Measurements from ENCODE around the gene SELENOO.

Gene SELENOO

GRCh38 chr22:50173311-50173982 is 27.4 kb upstream of the SELENOO start:
- Histone ChIP-seq H3K27ac (ENCODE audit: low read length, poor library complexity, severe bottlenecking) (no peak overlapping the region), H3K4me3 (ENCODE audit: insufficient read depth in 1 of 2, low read depth in 1 of 2, low read length in 2 of 2) (no peak overlapping the region), H4K8ac (ENCODE audit: low read length) (no peak overlapping the region), H3K4ac (ENCODE audit: low read depth in 1 of 2, low read length in 2 of 2) (no peak overlapping the region), H3K14ac (ENCODE audit: low read length in 2 of 2) (no peak overlapping the region), H2BK120ac (ENCODE audit: low read depth, low read length) (no peak overlapping the region), H2BK12ac (ENCODE audit: low read length in 2 of 2) (no peak overlapping the region), H3K23ac (ENCODE audit: low read length in 2 of 2) (no peak overlapping the region), H2BK15ac (ENCODE audit: low read depth, poor library complexity, severe bottlenecking) (no peak overlapping the region), H3K18ac (ENCODE audit: low read depth in 1 of 2, low read length in 2 of 2) (no peak overlapping the region), H2AFZ (ENCODE audit: low read depth, low read length) (no peak overlapping the region), H3K36me3 (ENCODE audit: control insufficient read depth in 1 of 2, insufficient read depth in 2 of 2, low read depth in 1 of 2, low read length in 2 of 2) (no peaks in the 10 kb centered on the region), H3K4me2 (ENCODE audit: low read length, poor library complexity, severe bottlenecking) (no peak overlapping the region), H3K9ac (ENCODE audit: low read length) (no peak overlapping the region), H2BK5ac (ENCODE audit: low read depth, low read length, poor library complexity, severe bottlenecking) (no peak overlapping the region), H3K9me3 (ENCODE audit: control insufficient read depth, low read length) (peaks cover 3% of the 10 kb centered on the region), H3K79me1 (replicated peaks; ENCODE audit: low read length, poor library complexity, severe bottlenecking) (no peaks in the 10 kb centered on the region), H2AK5ac (ENCODE audit: low read length, severe bottlenecking) (no peak overlapping the region), H3K27me3 (ENCODE audit: control insufficient read depth in 1 of 2, insufficient read depth in 1 of 2, low read length in 2 of 2) (peaks cover 21 to 59% of the 10 kb centered on the region in 2 experiments), H3K4me1 (ENCODE audit: control insufficient read depth, insufficient read depth, low read depth, low read length) (peaks cover 12% of the 10 kb centered on the region), H4K91ac (ENCODE audit: low read length) (no peak overlapping the region)
- 91% methylated on average over 26 of the region's 26 CpGs for WGBS
- no peak for DNase-seq

GRCh38 chr22:50173983-50174355 is 26.8 kb upstream of the SELENOO start:
- Histone ChIP-seq H3K14ac (ENCODE audit: low read length in 2 of 2) (no peak overlapping the region), H3K9me3 (ENCODE audit: control insufficient read depth, low read length) (peaks cover 3% of the 10 kb centered on the region), H3K27me3 (ENCODE audit: control insufficient read depth in 1 of 2, insufficient read depth in 1 of 2, low read length in 2 of 2) (peaks cover 17 to 60% of the 10 kb centered on the region in 2 experiments), H3K27ac (ENCODE audit: low read length, poor library complexity, severe bottlenecking) (no peak overlapping the region), H4K91ac (ENCODE audit: low read length) (no peak overlapping the region), H2AK5ac (ENCODE audit: low read length, severe bottlenecking) (no peak overlapping the region), H2BK12ac (ENCODE audit: low read length in 2 of 2) (no peak overlapping the region), H3K4me2 (ENCODE audit: low read length, poor library complexity, severe bottlenecking) (no peak overlapping the region), H3K36me3 (ENCODE audit: control insufficient read depth in 1 of 2, insufficient read depth in 2 of 2, low read depth in 1 of 2, low read length in 2 of 2) (no peaks in the 10 kb centered on the region), H3K79me1 (replicated peaks; ENCODE audit: low read length, poor library complexity, severe bottlenecking) (no peaks in the 10 kb centered on the region), H2BK15ac (ENCODE audit: low read depth, poor library complexity, severe bottlenecking) (no peak overlapping the region), H3K23ac (ENCODE audit: low read length in 2 of 2) (no peak overlapping the region), H3K18ac (ENCODE audit: low read depth in 1 of 2, low read length in 2 of 2) (no peak overlapping the region), H3K4me1 (ENCODE audit: control insufficient read depth, insufficient read depth, low read depth, low read length) (peaks cover 11% of the 10 kb centered on the region), H2BK120ac (ENCODE audit: low read depth, low read length) (no peak overlapping the region), H2BK5ac (ENCODE audit: low read depth, low read length, poor library complexity, severe bottlenecking) (no peak overlapping the region), H3K4me3 (ENCODE audit: insufficient read depth in 1 of 2, low read depth in 1 of 2, low read length in 2 of 2) (no peak overlapping the region), H3K4ac (ENCODE audit: low read depth in 1 of 2, low read length in 2 of 2) (no peak overlapping the region), H3K9ac (ENCODE audit: low read length) (no peak overlapping the region), H4K8ac (ENCODE audit: low read length) (no peak overlapping the region), H2AFZ (ENCODE audit: low read depth, low read length) (no peak overlapping the region)
- WGBS: 92% methylated on average over 6 of the region's 6 CpGs
- no peak for DNase-seq

GRCh38 chr22:50174382-50175190 is 26.2 kb upstream of the SELENOO start:
- Histone ChIP-seq H3K14ac (ENCODE audit: low read length in 2 of 2) (no peak overlapping the region), H4K8ac (ENCODE audit: low read length) (no peak overlapping the region), H3K18ac (ENCODE audit: low read depth in 1 of 2, low read length in 2 of 2) (no peak overlapping the region), H2BK5ac (ENCODE audit: low read depth, low read length, poor library complexity, severe bottlenecking) (no peak overlapping the region), H3K27me3 (ENCODE audit: control insufficient read depth in 1 of 2, insufficient read depth in 1 of 2, low read length in 2 of 2) (peaks cover 12 to 61% of the 10 kb centered on the region in 2 experiments), H3K4me1 (ENCODE audit: control insufficient read depth, insufficient read depth, low read depth, low read length) (peaks cover 7% of the 10 kb centered on the region), H2BK120ac (ENCODE audit: low read depth, low read length) (no peak overlapping the region), H3K9ac (ENCODE audit: low read length) (no peak overlapping the region), H3K9me3 (ENCODE audit: control insufficient read depth, low read length) (peaks cover 3% of the 10 kb centered on the region), H2AK5ac (ENCODE audit: low read length, severe bottlenecking) (no peak overlapping the region), H3K27ac (ENCODE audit: low read length, poor library complexity, severe bottlenecking) (no peak overlapping the region), H4K91ac (ENCODE audit: low read length) (no peak overlapping the region), H3K4me3 (ENCODE audit: insufficient read depth in 1 of 2, low read depth in 1 of 2, low read length in 2 of 2) (no peak overlapping the region), H3K79me1 (replicated peaks; ENCODE audit: low read length, poor library complexity, severe bottlenecking) (no peaks in the 10 kb centered on the region), H3K23ac (ENCODE audit: low read length in 2 of 2) (no peak overlapping the region), H2BK15ac (ENCODE audit: low read depth, poor library complexity, severe bottlenecking) (no peak overlapping the region), H3K4ac (ENCODE audit: low read depth in 1 of 2, low read length in 2 of 2) (no peak overlapping the region), H3K36me3 (ENCODE audit: control insufficient read depth in 1 of 2, insufficient read depth in 2 of 2, low read depth in 1 of 2, low read length in 2 of 2) (no peaks in the 10 kb centered on the region), H2AFZ (ENCODE audit: low read depth, low read length) (no peak overlapping the region), H2BK12ac (ENCODE audit: low read length in 2 of 2) (no peak overlapping the region), H3K4me2 (ENCODE audit: low read length, poor library complexity, severe bottlenecking) (no peak overlapping the region)
- WGBS: 90% methylated on average over 27 of the region's 27 CpGs
- no peak for DNase-seq

- no peak overlapping the region for H3K4me2 ChIP-seq (ENCODE audit: low read length, poor library complexity, severe bottlenecking)
- H3K4me1 ChIP-seq (ENCODE audit: control insufficient read depth, insufficient read depth, low read depth, low read length): peaks cover 5% of the 10 kb centered on the region
- no peak overlapping the region for H3K23ac ChIP-seq (ENCODE audit: low read length in 2 of 2)
- H2AK5ac ChIP-seq (ENCODE audit: low read length, severe bottlenecking): no peak overlapping the region
- H2BK12ac ChIP-seq (ENCODE audit: low read length in 2 of 2): no peak overlapping the region
- H3K9ac ChIP-seq (ENCODE audit: low read length): no peak overlapping the region
- no peak overlapping the region for H3K4ac ChIP-seq (ENCODE audit: low read depth in 1 of 2, low read length in 2 of 2)
- no peak for DNase-seq
- H3K36me3 ChIP-seq (ENCODE audit: control insufficient read depth in 1 of 2, insufficient read depth in 2 of 2, low read depth in 1 of 2, low read length in 2 of 2): no peaks in the 10 kb centered on the region
- no peak overlapping the region for H3K27ac ChIP-seq (ENCODE audit: low read length, poor library complexity, severe bottlenecking)
- no peak overlapping the region for H2AFZ ChIP-seq (ENCODE audit: low read depth, low read length)
- H3K9me3 ChIP-seq (ENCODE audit: control insufficient read depth, low read length): peaks cover 3% of the 10 kb centered on the region
- no peak overlapping the region for H3K18ac ChIP-seq (ENCODE audit: low read depth in 1 of 2, low read length in 2 of 2)
- no peak overlapping the region for H3K14ac ChIP-seq (ENCODE audit: low read length in 2 of 2)
- no peak overlapping the region for H4K91ac ChIP-seq (ENCODE audit: low read length)
- 93% methylated on average over 5 of the region's 6 CpGs for WGBS
- no peak overlapping the region for H2BK15ac ChIP-seq (ENCODE audit: low read depth, poor library complexity, severe bottlenecking)
- H4K8ac ChIP-seq (ENCODE audit: low read length): no peak overlapping the region
- H2BK120ac ChIP-seq (ENCODE audit: low read depth, low read length): no peak overlapping the region
- peaks cover 12 to 67% of the 10 kb centered on the region in 2 experiments for H3K27me3 ChIP-seq (ENCODE audit: control insufficient read depth in 1 of 2, insufficient read depth in 1 of 2, low read length in 2 of 2)
- no peak overlapping the region for H3K4me3 ChIP-seq (ENCODE audit: insufficient read depth in 1 of 2, low read depth in 1 of 2, low read length in 2 of 2)
- no peak overlapping the region for H2BK5ac ChIP-seq (ENCODE audit: low read depth, low read length, poor library complexity, severe bottlenecking)
- H3K79me1 ChIP-seq (replicated peaks; ENCODE audit: low read length, poor library complexity, severe bottlenecking): no peaks in the 10 kb centered on the region
Measured at GRCh38 chr22:50175191-50175461, 25.7 kb upstream of the SELENOO start.
